Trophoblast cell (in vitro differentiated cells and primary cell): ENCODE data around the gene NPW.

Source experiments
- DNase-seq, 2 donors: peaks; one replicate each; pipeline ENCODE4 v3.0.0-alpha.2; 2016
- H2AFZ ChIP-seq: 2 replicates; pipeline ENCODE4 v1.6.1; 2013; ENCODE audit warnings: low read length, moderate library complexity, mild to moderate bottlenecking; ENCODE audit not compliant: insufficient read depth, poor library complexity
- H2AK5ac ChIP-seq: 2 replicates; pipeline ENCODE4 v1.6.1; 2013; ENCODE audit warnings: mild to moderate bottlenecking, low read length
- H2BK120ac ChIP-seq: 2 replicates; pipeline ENCODE4 v1.6.1; 2013; ENCODE audit warnings: low read length, mild to moderate bottlenecking, moderate library complexity; ENCODE audit not compliant: insufficient read depth, poor library complexity
- H2BK12ac ChIP-seq: 2 replicates; pipeline ENCODE4 v1.6.1; 2013; ENCODE audit warnings: mild to moderate bottlenecking, low read length, moderate library complexity
- H2BK5ac ChIP-seq: 2 replicates; pipeline ENCODE4 v1.6.1; 2013; ENCODE audit warnings: low read length, low read depth, moderate library complexity, mild to moderate bottlenecking; ENCODE audit not compliant: poor library complexity
- H3K14ac ChIP-seq: 2 replicates; pipeline ENCODE4 v1.6.1; 2013; ENCODE audit warnings: mild to moderate bottlenecking, low read length
- H3K18ac ChIP-seq: 2 replicates; pipeline ENCODE4 v1.6.1; 2013; ENCODE audit warnings: mild to moderate bottlenecking, low read length
- H3K23ac ChIP-seq: 2 replicates; pipeline ENCODE4 v1.6.1; 2013; ENCODE audit warnings: low read length
- H3K27ac ChIP-seq: 2 replicates; pipeline ENCODE4 v1.5.1; 2013; ENCODE audit warnings: low read depth, mild to moderate bottlenecking, inconsistent platforms, low read length, moderate library complexity
- H3K27me3 ChIP-seq: 2 replicates; pipeline ENCODE4 v1.6.1; 2013; ENCODE audit warnings: inconsistent platforms, mild to moderate bottlenecking, low read length, moderate library complexity; ENCODE audit not compliant: insufficient read depth
- H3K36me3 ChIP-seq, 2 experiments: 1 replicate in 1 of 2; 2 replicates in 1 of 2; pipeline ENCODE4 v1.6.1; 2013; ENCODE audit warnings: low read length in 2 of 2, mild to moderate bottlenecking in 2 of 2, moderate library complexity in 1 of 2; ENCODE audit not compliant: insufficient read depth in 2 of 2, control insufficient read depth in 1 of 2
- H3K4ac ChIP-seq: 2 replicates; pipeline ENCODE4 v1.6.1; 2013; ENCODE audit warnings: low read depth, mild to moderate bottlenecking, low read length, moderate library complexity
- H3K4me1 ChIP-seq, 2 experiments: 1 replicate in 1 of 2; 2 replicates in 1 of 2; pipeline ENCODE4 v1.6.1; 2013; ENCODE audit warnings: low read length in 2 of 2, mild to moderate bottlenecking in 2 of 2, moderate library complexity in 1 of 2; ENCODE audit not compliant: insufficient read depth in 2 of 2, control insufficient read depth in 1 of 2
- H3K4me2 ChIP-seq: 2 replicates; pipeline ENCODE4 v1.6.1; 2013; ENCODE audit warnings: inconsistent platforms, mild to moderate bottlenecking, low read length, moderate library complexity
- H3K4me3 ChIP-seq: 2 replicates; pipeline ENCODE4 v1.5.1; 2013; ENCODE audit warnings: mild to moderate bottlenecking, low read depth, low read length, inconsistent platforms
- H3K79me1 ChIP-seq: one replicate; pipeline ENCODE4 v1.6.1; 2013; ENCODE audit warnings: low read length
- H3K79me2 ChIP-seq: 2 replicates; pipeline ENCODE4 v1.6.1; 2013; ENCODE audit warnings: low read length, mild to moderate bottlenecking; ENCODE audit not compliant: control insufficient read depth, insufficient read depth, poor library complexity
- H3K9ac ChIP-seq: 2 replicates; pipeline ENCODE4 v1.6.1; 2013; ENCODE audit warnings: mild to moderate bottlenecking, low read length
- H3K9me3 ChIP-seq: 2 replicates; pipeline ENCODE4 v1.6.1; 2013; ENCODE audit warnings: low read depth, mild to moderate bottlenecking, control low read depth, inconsistent platforms, low read length; ENCODE audit not compliant: insufficient read depth
- H4K12ac ChIP-seq: 2 replicates; pipeline ENCODE4 v1.6.1; 2013; ENCODE audit warnings: low read depth, mild to moderate bottlenecking, low read length, moderate library complexity
- H4K8ac ChIP-seq: 2 replicates; pipeline ENCODE4 v1.6.1; 2013; ENCODE audit warnings: low read depth, mild to moderate bottlenecking, low read length, moderate library complexity
- H4K91ac ChIP-seq: one replicate; pipeline ENCODE4 v1.6.1; 2013; ENCODE audit warnings: low read depth, mild to moderate bottlenecking, low read length, moderate library complexity
- WGBS: extraction: QIAGEN DNeasy Blood & Tissue Kit; methylation state at CpG from one replicate; pipeline ENCODE4 v1.1.7; 2013; ENCODE audit warnings: missing lambda C conversion rate; ENCODE audit not compliant: insufficient read length, insufficient coverage; ENCODE audit errors: extremely low coverage; 5-methylcytosine and 5-hydroxymethylcytosine counted together

Gene NPW

GRCh38 chr16:2042171-2042985, 22.8 kb downstream of the NPW start:
- Histone ChIP-seq H3K14ac (no peak overlapping the region), H3K4ac (no peak overlapping the region), H3K4me3 (peak overlapping the region; percentile 18), H3K27me3 (no peaks in the 10 kb centered on the region), H2BK12ac (no peak overlapping the region), H3K79me1 (no peaks in the 10 kb centered on the region), H2BK120ac (no peak overlapping the region), H3K18ac (no peak overlapping the region), H4K12ac (no peak overlapping the region), H4K91ac (no peak overlapping the region), H3K9ac (no peak overlapping the region), H4K8ac (no peak overlapping the region), H3K23ac (no peak overlapping the region), H3K4me2 (no peak overlapping the region), H3K27ac (no peak overlapping the region), H2AFZ (no peak overlapping the region), H2BK5ac (no peak overlapping the region), H3K79me2 (no peaks in the 10 kb centered on the region), H3K4me1 (peaks cover 5% of the 10 kb centered on the region in 2 experiments), H3K36me3 (peaks cover 9 to 10% of the 10 kb centered on the region in 2 experiments), H2AK5ac (no peak overlapping the region), H3K9me3 (peaks cover 3% of the 10 kb centered on the region)
- DNase-seq, result no peak
- WGBS, result no CpG with 5 or more reads among the region's 22 CpGs

DNA sequence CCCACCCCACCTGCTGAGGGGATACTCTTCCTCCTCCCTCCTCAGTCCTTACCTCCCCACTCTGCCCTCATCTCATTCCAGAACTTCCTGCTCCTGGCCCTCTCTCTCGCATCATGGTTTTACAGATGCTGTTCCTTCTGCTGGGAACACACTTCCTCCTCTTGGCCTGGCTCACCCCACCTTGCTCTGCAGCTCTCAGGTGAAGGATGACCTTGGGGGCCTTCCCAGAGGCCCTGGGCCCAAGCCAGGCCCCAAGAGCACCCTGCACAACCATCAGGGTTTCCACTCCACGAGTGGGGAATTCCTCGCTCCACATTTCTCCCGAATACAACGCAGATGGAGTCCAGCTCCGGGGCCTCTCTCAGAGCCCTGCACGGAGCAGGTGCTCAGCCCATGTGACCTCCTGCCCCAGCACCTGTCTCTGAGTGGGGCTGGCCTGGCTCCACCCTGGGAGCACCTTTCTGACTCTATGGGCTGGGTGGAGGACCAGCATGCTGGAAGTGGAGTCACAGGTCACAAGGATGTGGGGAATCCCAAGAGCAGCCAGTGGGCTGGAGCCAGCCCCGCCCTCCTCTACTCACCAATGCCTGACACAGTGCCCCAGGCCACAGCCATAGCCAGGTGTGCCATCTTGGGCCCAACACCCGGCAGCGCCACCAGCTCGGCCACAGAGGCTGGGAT, 23.5 kb downstream of the NPW start:
- Histone ChIP-seq H2BK120ac (no peak overlapping the region), H2AFZ (no peak overlapping the region), H4K91ac (no peak overlapping the region), H3K14ac (no peak overlapping the region), H3K27ac (no peak overlapping the region), H3K36me3 (peaks cover 3 to 4% of the 10 kb centered on the region in 2 experiments), H3K4me3 (no peak overlapping the region), H3K79me2 (no peaks in the 10 kb centered on the region), H4K12ac (no peak overlapping the region), H3K4ac (no peak overlapping the region), H3K4me1 (peaks cover 5% of the 10 kb centered on the region in 2 experiments), H3K9ac (no peak overlapping the region), H4K8ac (no peak overlapping the region), H2AK5ac (no peak overlapping the region), H3K9me3 (peaks cover 3% of the 10 kb centered on the region), H3K79me1 (peaks cover 3% of the 10 kb centered on the region), H2BK5ac (no peak overlapping the region), H3K23ac (no peak overlapping the region), H3K4me2 (no peak overlapping the region), H3K27me3 (no peaks in the 10 kb centered on the region), H2BK12ac (no peak overlapping the region), H3K18ac (no peak overlapping the region)
- DNase-seq, result peak in 1 of 2 donors; percentile 14
- no CpG with 5 or more reads among the region's 11 CpGs for WGBS

DNA sequence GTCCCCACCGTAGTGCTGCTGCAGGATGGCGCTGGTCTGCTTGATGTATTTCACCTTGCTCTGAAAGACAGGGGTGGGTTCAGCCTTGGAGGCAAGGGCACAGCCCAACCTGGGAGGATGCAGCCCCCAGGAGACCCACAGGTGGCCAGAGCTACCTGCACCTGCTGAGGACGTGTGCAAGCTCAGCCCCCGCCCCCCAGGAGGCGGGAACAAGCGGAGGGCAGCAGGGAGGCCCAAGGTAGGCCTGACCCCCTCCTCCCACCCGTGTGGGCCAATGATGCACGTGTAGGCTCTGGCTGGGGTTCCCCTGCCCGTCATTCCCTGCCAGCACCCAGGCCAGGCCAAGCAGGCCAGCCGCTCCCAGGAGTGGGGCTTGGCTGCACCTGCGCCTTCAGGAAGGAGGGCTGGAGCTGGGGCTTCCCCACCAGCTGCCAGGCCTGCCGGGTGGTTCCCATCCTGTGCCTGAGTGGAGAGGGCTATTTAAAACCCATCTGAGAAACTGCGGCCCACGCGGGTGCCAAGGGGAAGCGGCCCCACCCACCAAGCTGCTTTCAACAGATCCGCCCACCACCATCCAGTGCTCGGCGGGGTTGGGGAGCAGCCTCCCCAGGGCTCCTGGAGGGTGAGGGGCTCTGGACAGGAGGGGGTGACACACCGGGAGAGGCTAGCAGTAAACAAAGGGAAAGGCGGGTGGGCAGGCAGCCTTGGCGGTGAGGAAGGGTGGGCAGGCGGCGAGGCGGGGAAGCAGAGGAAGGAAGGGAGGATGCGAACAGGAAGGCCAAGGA, 24.3 kb downstream of the NPW start:
- H3K4ac ChIP-seq, result no peak overlapping the region
- H3K27me3 ChIP-seq, result no peaks in the 10 kb centered on the region
- H3K23ac ChIP-seq, result no peak overlapping the region
- H2BK5ac ChIP-seq, result no peak overlapping the region
- peaks cover 11% of the 10 kb centered on the region in 2 experiments for H3K4me1 ChIP-seq
- no peak overlapping the region for H3K27ac ChIP-seq
- H2BK120ac ChIP-seq, result no peak overlapping the region
- no peak overlapping the region for H4K12ac ChIP-seq
- peaks cover 3% of the 10 kb centered on the region for H3K79me1 ChIP-seq
- H3K4me2 ChIP-seq, result no peak overlapping the region
- no peak overlapping the region for H2AFZ ChIP-seq
- peaks cover 3% of the 10 kb centered on the region for H3K9me3 ChIP-seq
- no peak for DNase-seq
- H3K79me2 ChIP-seq, result no peaks in the 10 kb centered on the region
- H3K4me3 ChIP-seq, result no peak overlapping the region
- WGBS, result no CpG with 5 or more reads among the region's 26 CpGs
- no peak overlapping the region for H4K8ac ChIP-seq
- H3K14ac ChIP-seq, result no peak overlapping the region
- no peak overlapping the region for H2BK12ac ChIP-seq
- H2AK5ac ChIP-seq, result no peak overlapping the region
- H3K9ac ChIP-seq, result no peak overlapping the region
- no peak overlapping the region for H3K18ac ChIP-seq
- H3K36me3 ChIP-seq, result peaks cover 0 to under 1% of the 10 kb centered on the region in 2 experiments
- H4K91ac ChIP-seq, result no peak overlapping the region

GRCh38 chr16:2044541-2044940, 25.0 kb downstream of the NPW start:
- H3K27ac ChIP-seq, result no peak overlapping the region
- H3K4me1 ChIP-seq, result peaks cover 11% of the 10 kb centered on the region in 2 experiments
- no peak overlapping the region for H2BK120ac ChIP-seq
- H2AK5ac ChIP-seq, result no peak overlapping the region
- no peak overlapping the region for H2BK5ac ChIP-seq
- H3K9ac ChIP-seq, result no peak overlapping the region
- no CpG with 5 or more reads among the region's 22 CpGs for WGBS
- H3K4ac ChIP-seq, result no peak overlapping the region
- H2BK12ac ChIP-seq, result no peak overlapping the region
- H3K4me2 ChIP-seq, result no peak overlapping the region
- no peak overlapping the region for H3K14ac ChIP-seq
- no peaks in the 10 kb centered on the region for H3K36me3 ChIP-seq
- H3K79me2 ChIP-seq, result no peaks in the 10 kb centered on the region
- no peak overlapping the region for H3K23ac ChIP-seq
- H3K4me3 ChIP-seq, result no peak overlapping the region
- no peak for DNase-seq
- no peak overlapping the region for H4K12ac ChIP-seq
- peaks cover 3% of the 10 kb centered on the region for H3K79me1 ChIP-seq
- no peak overlapping the region for H4K8ac ChIP-seq
- H4K91ac ChIP-seq, result no peak overlapping the region
- peaks cover 3% of the 10 kb centered on the region for H3K9me3 ChIP-seq
- no peaks in the 10 kb centered on the region for H3K27me3 ChIP-seq
- H2AFZ ChIP-seq, result no peak overlapping the region
- H3K18ac ChIP-seq, result no peak overlapping the region
